ENCODE results near the gene F3. TPM values are rescaled to one million over a fixed set of nuclear protein-coding genes. Genes with fewer than 3 reads are reported as not detected.

The F3 gene
- total and polyA plus RNA-seq, 2 of the 13 experiments (the other 11 are each of a cell fraction or from before 2014, with no cell fraction given), result 5.8 to 9.0 TPM

- 0 out of 2 replicates have a peak, but pooled peaks have one; percentile 21 for TF ChIP-seq ZNF609 (CRISPR knock-in tag; IDR thresholded peaks at IDR 0.05; ENCODE audit: borderline replicate concordance)
- no peak for TF ChIP-seq ZNF101 (CRISPR knock-in tag; IDR thresholded peaks at IDR 0.05; ENCODE audit: borderline replicate concordance, low read depth)
- no peak for TF ChIP-seq HOXD1 (CRISPR knock-in tag; IDR thresholded peaks at IDR 0.05)
- TF ChIP-seq TBL1XR1 (IDR thresholded peaks at IDR 0.05; ENCODE audit: borderline replicate concordance, low read length, partially characterized antibody), result no peak
- TF ChIP-seq MAFF (IDR thresholded peaks at IDR 0.05; ENCODE audit: low read depth, low read length), result peak; percentile 74
Measured at GRCh38 chr1:94550800-94551241, 9.3 kb upstream of the F3 start (continued).

GRCh38 chr1:94550396-94550795 lies 8.8 kb upstream of the F3 start:
- ATAC-seq (peak; percentile 40), FAIRE-seq (no peak), DNase-seq (ENCODE audit: low spot score) (no peak)
- POLR2A ChIA-PET, result no interaction called here
- Histone ChIP-seq H3K4me2 (ENCODE audit: low read depth, low read length) (peak overlapping the region; percentile 87), H3K36me3 (replicated peaks in 1 of 2; ENCODE audit: control insufficient read depth in 1 of 2, insufficient read depth in 2 of 2, low read length in 2 of 2) (no peaks in the 10 kb centered on the region), H4K20me1 (ENCODE audit: insufficient read depth, low read length) (no peaks in the 10 kb centered on the region), H3K4me3 (replicated peaks in 1 of 3; ENCODE audit: insufficient read depth in 1 of 3, low read depth in 2 of 3, low read length in 3 of 3) (peak overlapping the region; percentile 4 to 42 (median 33); a peak in 5 of 6 replicates), H3K79me2 (ENCODE audit: insufficient read depth, low read length) (no peaks in the 10 kb centered on the region), H3K27me3 (ENCODE audit: control insufficient read depth in 1 of 2, insufficient read depth in 2 of 2, low read length in 2 of 2) (peaks cover 0 to 3% of the 10 kb centered on the region in 2 experiments; a peak in 1 of 5 replicates), H3K27ac (ENCODE audit: extremely low read length, insufficient read depth, low read length) (no peak overlapping the region), H3K9ac (ENCODE audit: insufficient read depth, low read depth, low read length) (no peak overlapping the region; the same call in 1 of the 2 replicates), H3K4me1 (ENCODE audit: insufficient read depth, low read length) (peaks cover 66% of the 10 kb centered on the region), H3K9me3 (ENCODE audit: low read length) (no peaks in the 10 kb centered on the region), H2AFZ (ENCODE audit: low read length) (peak overlapping the region; percentile 28)
- CTCF ChIA-PET (ENCODE audit: low intra/inter-chr PET ratio, low total read pairs), result no interaction called here
- no TSS peak for BruUV-seq (replicated peaks)
- in situ Hi-C loops (cut with HindIII; ENCODE audit: extremely low pct_ligation_motif_present, low pct_unique_long_range_greater_than_20kb) (no loop called here), intact Hi-C loops (cut with micrococcal nuclease; ENCODE audit: unreplicated experiment) (loop anchor here (10.0 kb wide), 1 partner anchor 144 kb away; no protein-coding TSS in a partner anchor)
- no peak for TF ChIP-seq ASH2L (IDR thresholded peaks at IDR 0.05; ENCODE audit: insufficient read length, low read depth, low read length)
- no peak for TF ChIP-seq ZNF501 (CRISPR knock-in tag; IDR thresholded peaks at IDR 0.05)
- 0 out of 2 replicates have a peak, but pooled peaks have one; percentile 30 for TF ChIP-seq ZNF292 (CRISPR knock-in tag; IDR thresholded peaks at IDR 0.05; ENCODE audit: borderline replicate concordance, low read depth)
- TF ChIP-seq NR2F2 (IDR thresholded peaks at IDR 0.05; ENCODE audit: borderline replicate concordance, low read depth), result 0 out of 2 replicates have a peak, but pooled peaks have one; percentile 40
- no peak for TF ChIP-seq AHR (CRISPR knock-in tag; IDR thresholded peaks at IDR 0.05)
- TF ChIP-seq NR2F6 (IDR thresholded peaks at IDR 0.05), result peak; percentile 52
- TF ChIP-seq NR2F6 (CRISPR knock-in tag; IDR thresholded peaks at IDR 0.05), result no peak; the same call in 1 of the 2 replicates
- TF ChIP-seq HIC2 (CRISPR knock-in tag; IDR thresholded peaks at IDR 0.05; ENCODE audit: low read depth), result no peak
- TF ChIP-seq ZBTB43 (CRISPR knock-in tag; conservative IDR thresholded peaks at IDR 0.05), result no peak
- no peak for TF ChIP-seq RAD21 (CRISPR knock-in tag; IDR thresholded peaks at IDR 0.05)
- 3% methylated on average over 6 of the region's 6 CpGs for WGBS (ENCODE audit: low lambda C conversion rate)
